Upper lobe of left lung (tissue), 4 donors: ENCODE measurements around the gene NOVA1.

Experiments
- CTCF ChIP-seq, 6 experiments: fragments of 450-650 bp in 4 of 6; fragments of 200-600 bp in 2 of 6; sonication (generic) in 2 of 6; IDR thresholded peaks; one replicate each; pipeline ENCODE4 v1.5.1; 2016 to 2019; ENCODE audit warnings: antibody characterized with exemption in 6 of 6
- EP300 ChIP-seq, 4 donors: sonication (generic); formaldehyde crosslinking; IDR thresholded peaks; one replicate each; pipeline ENCODE4 v1.5.1; 2017; ENCODE audit warnings: antibody characterized with exemption in 4 of 4, control low read depth in 2 of 4

GRCh38 chr14:26427097-26427496 lies 170.7 kb downstream of the NOVA1 start:
- no peak for TF ChIP-seq EP300 (IDR thresholded peaks at IDR 0.05)
- no peak for TF ChIP-seq CTCF (IDR thresholded peaks at IDR 0.05)
